ENCODE data around the gene EFL1.
A peak's percentile ranks its signal among the peaks of the same experiment; 100 is the strongest.

EFL1 gene

GRCh38 chr15:82146990-82147461 is 115.5 kb downstream of the EFL1 start:
- DNase-seq = no peak

- no peak for DNase-seq
Observed at GRCh38 chr15:82146576-82146975, 116.0 kb downstream of the EFL1 start.

- DNase-seq = no peak
Observed at GRCh38 chr15:82143390-82144385, 118.8 kb downstream of the EFL1 start.

- no peak for DNase-seq
Observed at GRCh38 chr15:82140886-82141285, 121.6 kb downstream of the EFL1 start.

- DNase-seq = peak; percentile 25
Observed at GRCh38 chr15:82139823-82140268, 122.7 kb downstream of the EFL1 start.

GRCh38 chr15:82138306-82138705 is 124.2 kb downstream of the EFL1 start:
- DNase-seq = no peak

GRCh38 chr15:82137261-82137660 is 125.3 kb downstream of the EFL1 start:
- DNase-seq = no peak

- no peak for DNase-seq
Observed at GRCh38 chr15:82136120-82136519, 126.4 kb downstream of the EFL1 start.

GRCh38 chr15:82135638-82136037 is 126.9 kb downstream of the EFL1 start:
- no peak for DNase-seq

- no peak for DNase-seq
Observed at GRCh38 chr15:82134461-82134860, 128.1 kb downstream of the EFL1 start.

GRCh38 chr15:82133251-82133650 is 129.3 kb downstream of the EFL1 start:
- no peak for DNase-seq

GRCh38 chr15:82132742-82133141 is 129.8 kb downstream of the EFL1 start:
- DNase-seq = no peak

- no peak for DNase-seq
Observed at GRCh38 chr15:82132096-82132495, 130.4 kb downstream of the EFL1 start.

GRCh38 chr15:82130248-82130647 is 132.3 kb downstream of the EFL1 start:
- DNase-seq = no peak

- no peak for DNase-seq
Observed at GRCh38 chr15:82129761-82130160, 132.8 kb downstream of the EFL1 start.

GRCh38 chr15:82129149-82129692 is 133.3 kb downstream of the EFL1 start:
- DNase-seq = no peak

GRCh38 chr15:82128401-82129148 is 134.0 kb downstream of the EFL1 start:
- DNase-seq = peak; percentile 45

- no peak for DNase-seq
Observed at GRCh38 chr15:82127581-82127980, 135.0 kb downstream of the EFL1 start.

GRCh38 chr15:82126346-82126745 is 136.2 kb downstream of the EFL1 start:
- DNase-seq = no peak

- DNase-seq = no peak
Observed at GRCh38 chr15:82124331-82125263, 137.9 kb downstream of the EFL1 start.

GRCh38 chr15:82122746-82123400 is 139.7 kb downstream of the EFL1 start:
- no peak for DNase-seq

GRCh38 chr15:82118040-82118439 is 144.5 kb downstream of the EFL1 start:
- no peak for DNase-seq
